Measurements from ENCODE around the gene REXO1. TPM values are rescaled to one million over a fixed set of nuclear protein-coding genes. Genes with fewer than 3 reads are reported as not detected.
A peak's percentile ranks its signal among the peaks of the same experiment; 100 is the strongest.

Gene REXO1
- total RNA-seq, 1 experiment from 2014 or later: 43.0 TPM

DNA sequence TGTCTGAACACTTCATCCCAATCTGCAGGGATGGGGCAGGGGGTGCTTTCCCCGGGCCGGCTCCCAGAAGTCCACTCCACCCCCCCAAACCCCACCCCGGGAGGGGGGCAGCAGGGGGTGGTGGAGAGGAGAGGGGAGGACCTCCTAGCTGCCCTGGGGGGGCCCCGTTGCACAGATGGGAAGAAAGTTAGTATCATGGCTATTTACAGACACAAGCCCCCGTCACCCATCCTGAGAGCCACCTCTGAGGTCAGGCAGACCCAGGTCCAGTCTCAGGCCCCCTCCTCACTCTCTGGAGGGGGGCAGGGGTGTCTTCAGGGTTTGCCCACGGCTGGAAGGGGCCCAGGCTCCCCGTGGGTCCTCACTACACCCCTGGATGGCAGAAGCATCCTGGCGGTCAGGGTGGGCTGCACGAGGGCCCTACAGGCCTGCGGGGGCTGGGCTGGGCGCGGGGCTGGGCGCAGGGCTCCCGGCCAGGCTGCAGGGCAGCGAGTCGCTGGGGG lies 5.8 kb upstream of the REXO1 start:
- H3K9me3 Mint-ChIP-seq (ENCODE audit: unreplicated experiment): no peaks in the 10 kb centered on the region
- intact Hi-C loops (cut with micrococcal nuclease; ENCODE audit: unreplicated experiment): no loop called here
- no peaks in the 10 kb centered on the region for H3K4me1 Mint-ChIP-seq (ENCODE audit: low read depth, unreplicated experiment)
- H3K27ac Mint-ChIP-seq (ENCODE audit: unreplicated experiment): no peak overlapping the region
- Histone ChIP-seq H3K4me1 (peaks cover 13% of the 10 kb centered on the region; the same call in 1 of the 2 replicates), H3K27me3 (replicated peaks; ENCODE audit: control insufficient read depth, insufficient read depth, low read length) (no peaks in the 10 kb centered on the region), H3K9me3 (no peaks in the 10 kb centered on the region), H3K4me3 (ENCODE audit: low read depth, low read length) (no peak overlapping the region), H3K36me3 (ENCODE audit: control insufficient read depth, insufficient read depth, low read length) (no peaks in the 10 kb centered on the region)
- POLR2A ChIA-PET: no interaction called here
- H3K27me3 Mint-ChIP-seq (ENCODE audit: insufficient read depth, unreplicated experiment): no peaks in the 10 kb centered on the region
- TF ChIP-seq, protein P1, sequence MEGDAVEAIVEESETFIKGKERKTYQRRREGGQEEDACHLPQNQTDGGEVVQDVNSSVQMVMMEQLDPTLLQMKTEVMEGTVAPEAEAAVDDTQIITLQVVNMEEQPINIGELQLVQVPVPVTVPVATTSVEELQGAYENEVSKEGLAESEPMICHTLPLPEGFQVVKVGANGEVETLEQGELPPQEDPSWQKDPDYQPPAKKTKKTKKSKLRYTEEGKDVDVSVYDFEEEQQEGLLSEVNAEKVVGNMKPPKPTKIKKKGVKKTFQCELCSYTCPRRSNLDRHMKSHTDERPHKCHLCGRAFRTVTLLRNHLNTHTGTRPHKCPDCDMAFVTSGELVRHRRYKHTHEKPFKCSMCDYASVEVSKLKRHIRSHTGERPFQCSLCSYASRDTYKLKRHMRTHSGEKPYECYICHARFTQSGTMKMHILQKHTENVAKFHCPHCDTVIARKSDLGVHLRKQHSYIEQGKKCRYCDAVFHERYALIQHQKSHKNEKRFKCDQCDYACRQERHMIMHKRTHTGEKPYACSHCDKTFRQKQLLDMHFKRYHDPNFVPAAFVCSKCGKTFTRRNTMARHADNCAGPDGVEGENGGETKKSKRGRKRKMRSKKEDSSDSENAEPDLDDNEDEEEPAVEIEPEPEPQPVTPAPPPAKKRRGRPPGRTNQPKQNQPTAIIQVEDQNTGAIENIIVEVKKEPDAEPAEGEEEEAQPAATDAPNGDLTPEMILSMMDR (IDR thresholded peaks at IDR 0.05; ENCODE audit: insufficient read depth in 1 of 2, low read depth in 1 of 2, low read length in 1 of 2, severe bottlenecking in 1 of 2, unreplicated experiment in 1 of 2): no peak
- H3K36me3 Mint-ChIP-seq (ENCODE audit: insufficient read depth, unreplicated experiment): peaks cover 10% of the 10 kb centered on the region
- no TSS peak for BruUV-seq (replicated peaks)
- H3K4me3 Mint-ChIP-seq (ENCODE audit: unreplicated experiment): no peak overlapping the region
- DNase-seq: no peak
- CTCF ChIA-PET: no interaction called here

DNA sequence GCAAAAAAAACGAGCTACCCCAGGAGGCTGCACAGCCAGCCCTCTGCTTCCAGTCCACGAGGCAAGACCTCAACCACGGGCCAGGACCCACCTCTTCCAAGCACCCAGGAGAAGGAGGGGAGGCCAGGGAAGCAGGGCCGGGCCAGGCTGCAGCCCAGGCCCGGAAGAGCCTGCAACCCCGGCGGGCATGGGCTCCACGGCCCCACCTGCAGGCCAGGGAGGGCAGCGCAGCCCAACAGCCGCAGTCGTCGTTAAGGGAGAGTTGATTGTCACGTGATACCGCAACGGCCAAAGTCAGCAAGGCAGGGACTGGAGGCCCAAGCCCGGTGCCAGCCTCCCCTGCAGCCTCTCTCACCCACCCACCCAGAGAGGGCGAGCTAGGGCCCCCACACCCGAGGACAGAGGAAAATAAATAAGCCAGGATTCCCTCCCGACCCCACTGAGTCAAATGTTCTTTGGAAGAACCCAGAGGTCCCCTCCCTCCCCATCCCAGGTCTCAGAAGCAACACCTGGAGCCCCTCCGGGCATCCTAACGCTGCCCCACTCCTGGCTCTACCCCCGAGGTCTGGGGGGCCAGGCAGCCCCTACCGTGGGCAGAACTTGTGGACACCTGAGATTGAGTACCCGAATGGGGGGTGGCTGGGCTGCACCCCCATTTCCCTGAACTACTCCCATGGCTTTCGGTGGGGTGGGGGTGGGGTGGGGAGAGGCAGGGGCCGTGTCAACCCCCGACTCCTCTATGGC lies 5.2 kb upstream of the REXO1 start:
- H3K4me1 ChIP-seq: 0 out of 2 replicates have a peak, but pooled peaks cover 12% of the 10 kb centered on the region

DNA sequence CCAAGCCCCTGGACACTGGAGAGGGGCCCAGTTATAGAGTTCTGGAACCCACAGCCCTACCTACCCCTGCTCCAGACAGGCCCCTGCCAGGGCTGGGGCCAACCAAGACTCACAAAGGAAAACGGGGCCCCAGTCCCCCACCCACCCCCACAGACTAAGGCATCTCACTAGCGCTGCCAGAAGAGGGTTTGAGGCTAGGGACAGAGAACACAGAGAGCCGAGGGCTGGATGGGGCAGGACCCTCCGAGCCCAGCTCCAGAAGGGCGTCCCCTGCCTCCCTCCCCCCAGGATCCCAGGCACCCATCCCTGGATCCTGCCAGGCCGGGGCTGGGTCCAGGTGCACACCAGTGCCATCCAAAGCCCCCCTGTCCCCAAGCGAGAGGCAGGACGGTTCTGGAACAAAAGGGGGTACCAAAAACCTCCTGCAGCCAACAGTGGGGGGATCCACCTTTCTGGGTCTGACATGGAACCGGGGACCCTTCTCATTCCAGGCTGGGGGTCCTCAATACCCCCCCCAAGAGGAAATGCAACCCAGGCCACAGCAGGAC lies 4.4 kb upstream of the REXO1 start:
- POLR2A ChIA-PET: no interaction called here
- no peaks in the 10 kb centered on the region for H3K9me3 Mint-ChIP-seq (ENCODE audit: unreplicated experiment)

More for the DNA sequence above, 5.2 kb upstream of the REXO1 start:
- POLR2A ChIA-PET: no interaction called here
- TSS peak; percentile 34 for BruUV-seq (replicated peaks)
- peak; percentile 62 to 77 for DNase-seq
- Histone ChIP-seq H3K27me3 (replicated peaks; ENCODE audit: control insufficient read depth, insufficient read depth, low read length) (no peaks in the 10 kb centered on the region), H3K9me3 (no peaks in the 10 kb centered on the region), H3K4me3 (ENCODE audit: low read depth, low read length) (no peak overlapping the region), H3K36me3 (ENCODE audit: control insufficient read depth, insufficient read depth, low read length) (no peaks in the 10 kb centered on the region)
- TF ChIP-seq, protein P1 (IDR thresholded peaks at IDR 0.05; ENCODE audit: insufficient read depth in 1 of 2, low read depth in 1 of 2, low read length in 1 of 2, severe bottlenecking in 1 of 2, unreplicated experiment in 1 of 2): peak; percentile 71 to 81
- no peaks in the 10 kb centered on the region for H3K4me1 Mint-ChIP-seq (ENCODE audit: low read depth, unreplicated experiment)
- H3K9me3 Mint-ChIP-seq (ENCODE audit: unreplicated experiment): no peaks in the 10 kb centered on the region
- H3K36me3 Mint-ChIP-seq (ENCODE audit: insufficient read depth, unreplicated experiment): peaks cover 10% of the 10 kb centered on the region
- CTCF ChIA-PET: interaction anchor here (0.6 kb wide), 1 partner anchor 334 kb away, joined by 3 read pairs; no protein-coding TSS in a partner anchor
- no peak overlapping the region for H3K4me3 Mint-ChIP-seq (ENCODE audit: unreplicated experiment)
- no peaks in the 10 kb centered on the region for H3K27me3 Mint-ChIP-seq (ENCODE audit: insufficient read depth, unreplicated experiment)
- H3K27ac Mint-ChIP-seq (ENCODE audit: unreplicated experiment): no peak overlapping the region
- intact Hi-C loops (cut with micrococcal nuclease; ENCODE audit: unreplicated experiment): no loop called here

More for the DNA sequence above, 4.4 kb upstream of the REXO1 start:
- Histone ChIP-seq H3K36me3 (ENCODE audit: control insufficient read depth, insufficient read depth, low read length) (no peaks in the 10 kb centered on the region), H3K27me3 (replicated peaks; ENCODE audit: control insufficient read depth, insufficient read depth, low read length) (no peaks in the 10 kb centered on the region), H3K4me1 (0 out of 2 replicates have a peak, but pooled peaks cover 6% of the 10 kb centered on the region), H3K9me3 (no peaks in the 10 kb centered on the region), H3K4me3 (ENCODE audit: low read depth, low read length) (no peak overlapping the region)
- TF ChIP-seq, protein P1 (IDR thresholded peaks at IDR 0.05; ENCODE audit: insufficient read depth in 1 of 2, low read depth in 1 of 2, low read length in 1 of 2, severe bottlenecking in 1 of 2, unreplicated experiment in 1 of 2): no peak
- H3K36me3 Mint-ChIP-seq (ENCODE audit: insufficient read depth, unreplicated experiment): peaks cover 13% of the 10 kb centered on the region
- H3K27ac Mint-ChIP-seq (ENCODE audit: unreplicated experiment): no peak overlapping the region
- CTCF ChIA-PET: interaction anchor here (0.6 kb wide), 1 partner anchor 333 kb away, joined by 3 read pairs; no protein-coding TSS in a partner anchor
- intact Hi-C loops (cut with micrococcal nuclease; ENCODE audit: unreplicated experiment): no loop called here
- no peak overlapping the region for H3K4me3 Mint-ChIP-seq (ENCODE audit: unreplicated experiment)
- no peak for DNase-seq
- BruUV-seq (replicated peaks): no TSS peak
- no peaks in the 10 kb centered on the region for H3K4me1 Mint-ChIP-seq (ENCODE audit: low read depth, unreplicated experiment)
- no peaks in the 10 kb centered on the region for H3K27me3 Mint-ChIP-seq (ENCODE audit: insufficient read depth, unreplicated experiment)
